GM21786 (cell line): ENCODE results near the gene SGCD.
"Not testable (repeated sequence)": the region's sequence is repeated elsewhere in the genome, so short reads cannot be mapped to it uniquely, and the experiment has no call there.

Experiments
- ATAC-seq: cut with Tn5 transposase; IDR thresholded peaks from one replicate; pipeline ENCODE4 v1.9.1; 2021; ENCODE audit not compliant: unreplicated experiment

The SGCD gene

DNA sequence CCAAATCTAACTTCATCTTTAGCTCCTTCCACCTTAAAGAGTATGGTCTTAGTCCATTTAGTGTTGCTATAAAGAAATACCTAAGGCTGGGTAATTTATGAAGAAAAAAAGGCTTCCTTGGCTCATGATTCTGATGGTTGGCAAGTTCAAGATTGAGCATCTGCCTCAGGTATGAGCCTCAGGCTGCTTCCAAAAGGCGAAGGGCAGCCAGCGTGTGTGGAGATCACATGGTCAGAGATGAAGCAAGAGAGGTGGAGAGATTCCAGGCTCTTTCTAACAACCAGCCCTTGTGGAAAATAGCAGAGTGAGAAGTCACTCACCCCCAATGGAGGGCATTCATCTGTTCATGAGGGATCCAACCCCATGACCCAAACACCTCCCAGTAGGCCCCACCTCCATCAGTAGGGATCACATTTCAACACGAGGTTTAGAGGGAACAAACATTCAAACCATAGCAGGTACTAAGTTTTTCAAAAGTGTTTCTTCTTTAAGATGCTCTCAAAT is 225.9 kb downstream of the SGCD start:
- no peak for ATAC-seq

- ATAC-seq, result no peak
Measured at GRCh38 chr5:156556666-156557406, 229.9 kb downstream of the SGCD start.

- ATAC-seq, result no peak
Measured at GRCh38 chr5:156560002-156560401, 233.0 kb downstream of the SGCD start.

DNA sequence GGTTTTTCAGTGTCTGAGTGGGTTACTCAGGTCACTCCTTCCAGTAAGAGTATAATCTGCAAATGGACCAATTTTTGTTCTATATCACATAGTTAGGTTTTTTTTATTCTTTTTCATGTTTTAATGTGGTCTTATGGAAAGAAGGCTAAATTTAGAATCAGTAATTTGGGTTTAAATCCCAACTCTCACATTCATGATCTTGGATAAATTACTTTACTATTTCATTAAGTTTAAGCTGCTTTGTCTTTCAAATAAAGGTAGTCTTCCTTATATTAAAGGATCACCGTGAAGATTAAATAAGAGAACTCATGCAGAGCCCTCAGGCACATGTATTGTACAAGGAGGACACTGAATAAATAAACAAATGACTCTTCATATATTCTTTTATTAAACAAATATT is 234.7 kb downstream of the SGCD start:
- ATAC-seq, result no peak

GRCh38 chr5:156570615-156571014 is 243.7 kb downstream of the SGCD start:
- ATAC-seq, result no peak

DNA sequence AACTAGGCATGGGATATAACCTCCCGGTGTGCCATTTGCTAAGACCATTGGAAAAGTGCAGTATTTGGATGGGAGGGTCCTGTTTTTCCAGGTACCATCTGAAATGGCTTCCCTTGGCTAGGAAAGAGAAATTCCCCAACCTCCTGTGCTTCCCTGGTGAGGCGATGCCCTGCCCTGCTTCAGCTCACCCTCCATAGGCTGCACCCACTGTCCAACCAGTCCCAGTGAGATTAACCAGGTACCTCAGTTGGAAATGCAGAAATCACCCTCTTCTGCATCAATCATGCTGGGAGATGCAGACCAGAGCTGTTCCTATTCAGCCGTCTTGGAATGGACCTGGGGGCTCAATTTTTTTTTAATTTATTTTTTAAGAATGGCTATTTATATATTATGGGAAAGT is 254.8 kb downstream of the SGCD start:
- no peak for ATAC-seq

DNA sequence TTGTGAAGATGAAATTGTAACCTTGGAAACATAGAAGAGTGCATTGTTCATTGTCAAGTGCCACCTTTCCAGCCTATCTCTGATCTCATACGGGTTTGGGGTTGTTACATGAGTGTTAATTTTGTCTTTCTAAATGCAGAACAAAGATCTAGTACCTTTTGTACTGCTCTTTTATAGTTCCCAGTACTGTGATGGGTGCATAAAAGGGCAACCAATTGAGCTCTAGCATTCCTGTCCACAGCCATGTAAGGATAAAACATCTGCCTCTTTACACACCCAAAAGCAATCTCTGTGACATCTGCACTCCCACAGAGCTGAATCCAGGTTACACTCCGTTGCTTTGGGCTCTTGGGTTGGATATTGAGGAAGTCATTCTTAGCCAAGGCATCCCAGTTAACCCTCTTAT is 255.2 kb downstream of the SGCD start:
- no peak for ATAC-seq

DNA sequence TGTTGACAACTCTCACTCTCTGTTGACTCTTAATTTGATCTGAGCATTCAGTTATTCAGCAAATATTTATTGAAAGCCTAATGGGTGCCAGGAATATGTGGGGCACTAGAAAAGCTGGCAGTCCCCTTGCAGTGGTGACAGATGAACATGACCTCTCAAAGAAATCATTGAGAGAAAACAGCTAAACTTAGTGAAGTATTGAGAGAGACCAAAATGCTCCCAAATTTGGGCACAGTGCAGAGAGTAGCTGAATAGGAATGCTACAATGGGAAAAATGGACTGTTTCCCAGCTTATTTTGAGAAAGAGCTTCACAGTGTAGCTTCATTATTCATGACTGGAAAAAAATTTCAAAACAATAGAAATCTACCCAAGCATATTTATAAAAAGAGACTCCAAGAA is 257.9 kb downstream of the SGCD start:
- ATAC-seq, result no peak

- ATAC-seq, result no peak
Measured at GRCh38 chr5:156585999-156586398, 259.0 kb downstream of the SGCD start.

GRCh38 chr5:156587012-156587411 is 260.0 kb downstream of the SGCD start:
- no peak for ATAC-seq

DNA sequence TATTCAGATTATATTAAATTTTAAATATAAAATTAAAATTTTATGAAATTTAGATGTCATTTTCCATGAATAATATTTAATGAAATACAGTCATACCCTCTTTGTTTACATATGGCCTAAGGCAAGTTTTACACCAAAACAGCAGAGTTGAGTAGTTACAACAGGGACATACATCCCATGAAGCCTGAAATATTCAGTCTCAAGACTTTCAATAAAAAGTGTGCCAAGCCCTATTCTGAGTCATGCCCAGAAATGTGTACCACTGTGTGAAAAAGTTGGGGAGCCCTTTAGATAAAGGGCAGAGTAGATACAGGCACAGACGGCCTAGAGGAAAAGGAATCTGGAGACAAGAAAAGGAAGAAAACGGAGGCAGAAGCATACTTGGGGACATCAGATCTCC is 261.3 kb downstream of the SGCD start:
- no peak for ATAC-seq

- no peak for ATAC-seq
Measured at GRCh38 chr5:156589104-156589945, 262.4 kb downstream of the SGCD start.

DNA sequence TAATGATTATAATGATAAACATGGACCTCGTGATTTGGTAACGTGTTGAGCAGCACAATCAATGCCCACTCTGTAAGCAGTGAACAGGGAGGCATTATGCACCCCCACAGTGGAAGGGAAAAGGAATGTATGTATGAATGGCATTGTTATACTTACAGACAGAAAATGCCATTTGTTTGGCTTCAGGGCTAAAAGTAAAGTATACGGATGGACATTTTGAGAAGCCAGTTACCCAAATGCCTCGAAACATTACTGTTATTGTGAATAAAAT is 262.9 kb downstream of the SGCD start:
- ATAC-seq, result no peak

GRCh38 chr5:156590978-156591377 is 264.0 kb downstream of the SGCD start:
- no peak for ATAC-seq

DNA sequence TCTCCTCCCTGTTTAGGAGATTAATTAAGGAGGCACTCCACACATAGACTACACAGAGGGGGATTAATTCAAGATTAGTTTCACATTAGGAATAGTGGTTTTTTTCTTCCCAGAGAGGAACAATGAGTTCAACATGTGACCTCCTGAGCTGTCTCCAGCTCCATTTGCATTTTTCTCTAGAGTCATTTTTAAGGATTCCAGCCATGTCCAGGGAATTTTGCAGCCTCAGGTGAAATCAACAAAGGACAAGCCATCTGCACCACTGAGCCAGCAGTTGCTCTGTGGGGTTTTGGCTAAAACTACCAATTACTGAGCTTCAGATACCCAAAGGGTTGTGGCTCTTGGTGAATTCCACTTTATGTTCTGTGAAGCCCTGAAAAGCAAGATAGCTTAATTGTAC is 264.7 kb downstream of the SGCD start:
- no peak for ATAC-seq

DNA sequence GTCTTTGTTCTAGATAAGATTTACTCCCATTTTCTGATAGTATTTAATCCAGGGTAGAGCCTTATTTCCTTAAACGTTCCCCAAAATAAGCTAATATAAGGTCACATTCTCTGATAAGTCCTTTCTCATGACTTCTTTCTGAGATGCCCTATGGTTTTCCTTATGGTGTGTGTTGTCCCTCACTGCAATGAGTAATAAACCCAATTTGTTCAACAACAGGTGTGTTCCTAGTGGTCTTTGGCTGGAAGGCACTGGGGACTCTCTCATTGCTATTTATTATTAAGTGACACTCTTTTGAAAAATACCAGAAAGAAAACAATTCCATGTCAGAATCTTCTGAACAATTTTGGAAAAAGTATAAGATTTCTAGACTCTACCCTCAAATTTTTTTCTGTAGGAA is 266.6 kb downstream of the SGCD start:
- no peak for ATAC-seq

- ATAC-seq, result no peak
Measured at GRCh38 chr5:156594406-156594805, 267.4 kb downstream of the SGCD start.

DNA sequence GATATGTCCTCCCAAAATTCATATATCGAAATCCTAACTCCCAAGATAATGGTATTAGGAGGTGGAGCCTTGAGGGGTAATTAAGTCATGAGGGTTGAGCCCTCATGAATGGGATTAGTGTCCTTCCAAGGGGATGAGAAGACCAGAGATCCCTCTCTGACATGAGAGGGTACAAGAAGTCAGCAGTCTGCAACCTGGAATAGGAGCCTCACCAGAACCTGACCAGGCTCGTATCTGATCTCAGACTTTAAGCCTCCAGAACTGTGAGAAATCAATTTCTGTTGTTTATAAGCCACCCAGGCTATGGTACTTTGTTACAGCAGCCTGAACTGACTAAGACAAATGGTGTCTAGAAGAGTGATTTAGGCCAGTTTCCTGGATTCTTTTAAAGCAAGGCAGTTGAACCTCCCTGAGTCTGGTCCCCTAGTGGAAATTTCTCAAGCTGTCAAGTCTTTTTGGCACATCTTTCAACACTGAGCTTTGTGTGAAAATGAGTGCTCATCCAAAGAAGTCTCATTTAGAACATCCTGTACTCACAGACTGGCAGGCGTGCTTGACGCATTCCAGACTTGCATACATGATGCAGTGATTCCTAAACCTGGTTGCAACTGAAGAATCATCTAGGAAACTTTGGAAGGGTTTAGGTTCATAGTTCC is 268.3 kb downstream of the SGCD start:
- no peak for ATAC-seq

GRCh38 chr5:156597276-156597675 is 270.3 kb downstream of the SGCD start:
- no peak for ATAC-seq

DNA sequence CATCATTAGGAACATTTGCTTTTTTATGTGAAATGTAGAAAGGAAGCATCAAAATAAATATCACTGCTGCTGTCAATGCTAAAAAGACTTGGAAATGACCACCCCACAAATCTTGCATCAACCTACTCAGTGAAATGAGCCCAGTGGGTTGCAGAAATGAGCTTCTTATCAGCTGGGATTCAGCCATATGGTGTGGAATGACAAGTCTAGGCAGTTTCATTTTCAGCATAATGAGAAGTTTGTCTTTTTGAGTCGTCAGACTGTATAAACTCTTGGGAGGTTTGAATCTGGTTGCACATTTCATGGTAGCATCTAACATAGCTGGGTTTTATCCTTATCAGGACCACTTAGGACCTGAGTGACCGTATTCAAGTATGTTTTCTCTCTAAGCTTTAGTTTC is 272.0 kb downstream of the SGCD start:
- ATAC-seq, result no peak

- not testable (repeated sequence) for ATAC-seq
Measured at GRCh38 chr5:156610582-156610981, 283.6 kb downstream of the SGCD start.

- ATAC-seq, result no peak
Measured at GRCh38 chr5:156615901-156616300, 288.9 kb downstream of the SGCD start.
